ENCODE measurements around the gene FUCA2. TPM values are rescaled to one million over a fixed set of nuclear protein-coding genes. Genes with fewer than 3 reads are reported as not detected.
"Not testable (repeated sequence)": the region's sequence is repeated elsewhere in the genome, so short reads cannot be mapped to it uniquely, and the experiment has no call there.

Gene FUCA2
- total RNA-seq, 4 donors from 2014 or later, result 19.5 to 70.3 (median 46.9) TPM

DNA sequence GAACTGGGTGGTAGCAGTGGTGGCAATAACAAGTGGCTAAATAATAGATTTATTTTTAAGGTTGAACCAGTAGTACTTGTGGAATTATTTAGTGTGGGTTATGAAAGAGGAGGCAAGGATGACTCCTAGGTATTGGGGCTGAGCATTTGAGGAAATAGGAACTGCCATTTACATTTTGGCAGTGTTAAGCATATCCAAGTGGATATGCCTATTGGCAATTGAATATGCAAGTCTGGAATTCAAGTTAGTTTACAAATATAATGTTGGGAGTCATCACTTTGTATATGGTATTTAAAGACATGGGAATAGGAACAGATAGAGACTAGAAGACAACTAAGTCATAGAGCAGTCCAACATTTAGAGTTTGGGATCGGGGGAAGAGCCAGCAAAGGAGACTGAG is 35.0 kb downstream of the FUCA2 start:
- Histone ChIP-seq H3K4me3 (no peak overlapping the region), H3K9me3 (no peaks in the 10 kb centered on the region), H3K36me3 (peaks cover 0 to 45% (median 7%) of the 10 kb centered on the region in 4 donors), H3K27me3 (no peaks in the 10 kb centered on the region), H3K27ac (no peak overlapping the region), H3K4me1 (no peaks in the 10 kb centered on the region)
- 83 to 100% methylated on average over 1 of the region's 1 CpG for WGBS, 2 donors (ENCODE audit: low coverage in 1 of 2)
- in situ Hi-C loops (cut with MboI; ENCODE audit: low pct_ligation_motif_present in 1 of 4, low pct_unique_long_range_greater_than_20kb in 1 of 4, low sequenced_read_pairs in 3 of 4), result no loop called here
- TF ChIP-seq EP300 (IDR thresholded peaks at IDR 0.05; ENCODE audit: low read depth) (no peak), POLR2AphosphoS5 (IDR thresholded peaks at IDR 0.05) (no peak), POLR2A (IDR thresholded peaks at IDR 0.05) (no peak)
- TF ChIP-seq, protein P1, sequence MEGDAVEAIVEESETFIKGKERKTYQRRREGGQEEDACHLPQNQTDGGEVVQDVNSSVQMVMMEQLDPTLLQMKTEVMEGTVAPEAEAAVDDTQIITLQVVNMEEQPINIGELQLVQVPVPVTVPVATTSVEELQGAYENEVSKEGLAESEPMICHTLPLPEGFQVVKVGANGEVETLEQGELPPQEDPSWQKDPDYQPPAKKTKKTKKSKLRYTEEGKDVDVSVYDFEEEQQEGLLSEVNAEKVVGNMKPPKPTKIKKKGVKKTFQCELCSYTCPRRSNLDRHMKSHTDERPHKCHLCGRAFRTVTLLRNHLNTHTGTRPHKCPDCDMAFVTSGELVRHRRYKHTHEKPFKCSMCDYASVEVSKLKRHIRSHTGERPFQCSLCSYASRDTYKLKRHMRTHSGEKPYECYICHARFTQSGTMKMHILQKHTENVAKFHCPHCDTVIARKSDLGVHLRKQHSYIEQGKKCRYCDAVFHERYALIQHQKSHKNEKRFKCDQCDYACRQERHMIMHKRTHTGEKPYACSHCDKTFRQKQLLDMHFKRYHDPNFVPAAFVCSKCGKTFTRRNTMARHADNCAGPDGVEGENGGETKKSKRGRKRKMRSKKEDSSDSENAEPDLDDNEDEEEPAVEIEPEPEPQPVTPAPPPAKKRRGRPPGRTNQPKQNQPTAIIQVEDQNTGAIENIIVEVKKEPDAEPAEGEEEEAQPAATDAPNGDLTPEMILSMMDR (IDR thresholded peaks at IDR 0.05), result no peak
- DNase-seq, result no peak
- intact Hi-C loops (cut with DNase I; ENCODE audit: low total_unique reads), result no loop called here

- intact Hi-C loops (cut with DNase I; ENCODE audit: low total_unique reads), result no loop called here
- Histone ChIP-seq H3K27ac (no peak overlapping the region), H3K36me3 (peaks cover 0 to 28% (median 4%) of the 10 kb centered on the region in 4 donors), H3K27me3 (no peaks in the 10 kb centered on the region), H3K4me1 (no peaks in the 10 kb centered on the region), H3K4me3 (no peak overlapping the region), H3K9me3 (no peaks in the 10 kb centered on the region)
- 59 to 100% methylated on average over 1 of the region's 1 CpG for WGBS, 2 donors (ENCODE audit: low coverage in 1 of 2)
- no peak for TF ChIP-seq EP300 (IDR thresholded peaks at IDR 0.05; ENCODE audit: low read depth)
- no peak for TF ChIP-seq POLR2AphosphoS5 (IDR thresholded peaks at IDR 0.05)
- TF ChIP-seq, protein P1 (IDR thresholded peaks at IDR 0.05), result no peak
- no peak for TF ChIP-seq POLR2A (IDR thresholded peaks at IDR 0.05)
- in situ Hi-C loops (cut with MboI; ENCODE audit: low pct_ligation_motif_present in 1 of 4, low pct_unique_long_range_greater_than_20kb in 1 of 4, low sequenced_read_pairs in 3 of 4), result no loop called here
- no peak for DNase-seq
Observed at GRCh38 chr6:143471822-143472221, 39.7 kb downstream of the FUCA2 start.

GRCh38 chr6:143468823-143469222 is 42.7 kb downstream of the FUCA2 start:
- DNase-seq; H3K4me3 ChIP-seq; H3K9me3 ChIP-seq; H3K27ac ChIP-seq; H3K27me3 ChIP-seq; intact Hi-C loops (cut with DNase I; ENCODE audit: low total_unique reads); H3K4me1 ChIP-seq; in situ Hi-C loops (cut with MboI; ENCODE audit: low pct_ligation_motif_present in 1 of 4, low pct_unique_long_range_greater_than_20kb in 1 of 4, low sequenced_read_pairs in 3 of 4): not testable (repeated sequence)
- peaks cover 0 to 25% (median 7%) of the 10 kb centered on the region in 4 donors for H3K36me3 ChIP-seq
- 55 to 82% methylated on average over 1 of the region's 2 CpGs for WGBS, 2 donors (ENCODE audit: low coverage in 1 of 2)

GRCh38 chr6:143468026-143468425 is 43.5 kb downstream of the FUCA2 start:
- no peak for DNase-seq
- Histone ChIP-seq H3K36me3 (peaks cover 0 to 17% (median 6%) of the 10 kb centered on the region in 4 donors), H3K27ac (no peak overlapping the region), H3K4me1 (no peaks in the 10 kb centered on the region), H3K27me3 (no peaks in the 10 kb centered on the region), H3K4me3 (no peak overlapping the region), H3K9me3 (no peaks in the 10 kb centered on the region)
- intact Hi-C loops (cut with DNase I; ENCODE audit: low total_unique reads) (no loop called here), in situ Hi-C loops (cut with MboI; ENCODE audit: low pct_ligation_motif_present in 1 of 4, low pct_unique_long_range_greater_than_20kb in 1 of 4, low sequenced_read_pairs in 3 of 4) (no loop called here)
- TF ChIP-seq, protein P1 (IDR thresholded peaks at IDR 0.05), result no peak
- TF ChIP-seq EP300 (IDR thresholded peaks at IDR 0.05; ENCODE audit: low read depth), result no peak
- TF ChIP-seq POLR2A (IDR thresholded peaks at IDR 0.05), result no peak
- TF ChIP-seq POLR2AphosphoS5 (IDR thresholded peaks at IDR 0.05), result no peak

- no peak for DNase-seq
- Histone ChIP-seq H3K4me1 (no peaks in the 10 kb centered on the region), H3K4me3 (no peak overlapping the region), H3K27me3 (no peaks in the 10 kb centered on the region), H3K9me3 (no peaks in the 10 kb centered on the region), H3K27ac (no peak overlapping the region), H3K36me3 (peaks cover 0 to 6% (median 0%) of the 10 kb centered on the region in 4 donors)
- TF ChIP-seq EP300 (IDR thresholded peaks at IDR 0.05; ENCODE audit: low read depth) (no peak), POLR2AphosphoS5 (IDR thresholded peaks at IDR 0.05) (no peak), POLR2A (IDR thresholded peaks at IDR 0.05) (no peak)
- TF ChIP-seq, protein P1 (IDR thresholded peaks at IDR 0.05), result no peak
- 97 to 100% methylated on average over 2 of the region's 2 CpGs for WGBS, 2 donors (ENCODE audit: low coverage in 1 of 2)
- in situ Hi-C loops (cut with MboI; ENCODE audit: low pct_ligation_motif_present in 1 of 4, low pct_unique_long_range_greater_than_20kb in 1 of 4, low sequenced_read_pairs in 3 of 4), result no loop called here
- intact Hi-C loops (cut with DNase I; ENCODE audit: low total_unique reads), result no loop called here
Observed at GRCh38 chr6:143465546-143465945, 46.0 kb downstream of the FUCA2 start.
